HCT116 (cell line): Measurements from ENCODE around the gene ANKFN1. TPM values are rescaled to one million over a fixed set of nuclear protein-coding genes. Genes with fewer than 3 reads are reported as not detected.

Experiments used
- ATAC-seq: fragments of 200-7000 bp; cut with Tn5 transposase; 2 replicates; pipeline ENCODE4 v1.9.1; 2020; ENCODE audit warnings: mild to moderate bottlenecking, moderate library complexity
- BruUV-seq: library from RNA; stranded (reverse); fragments of 400-500 nt; replicated peaks from 2 replicates; lab custom pipeline; 2021; lab: Mats Ljungman, UMichigan
- CTCF ChIA-PET: fragments of 300-600 bp; sonication (Branson Sonifier 250); formaldehyde crosslinking; loops from one replicate; lab custom pipeline; 2021; ENCODE audit warnings: antibody characterized with exemption; lab: Charles Lee
- POLR2A ChIA-PET: fragments of 300-600, 350-600 bp; sonication (Branson Sonifier 250); formaldehyde crosslinking; loops from one replicate; lab custom pipeline; 2021; ENCODE audit warnings: antibody characterized with exemption; lab: Charles Lee
- RAD21 ChIA-PET, 2 experiments: fragments of 300-600 bp; sonication (Branson Sonifier 250); formaldehyde crosslinking; loops; one replicate each; lab custom pipeline; 2023; ENCODE audit warnings: low total read pairs in 2 of 2; ENCODE audit not compliant: uncharacterized antibody in 2 of 2, unreplicated experiment in 2 of 2, low non-redundant PET in 1 of 2; lab: Charles Lee
- DNase-seq: peaks from one replicate; pipeline ENCODE4 v3.0.0-alpha.2; 2010; ENCODE audit warnings: low read depth, low spot score
- H2AFZ ChIP-seq: fragments of 200-600 bp; shearing (Covaris generic), sonication (generic); 2 replicates; pipeline ENCODE4 v1.6.1; 2017; ENCODE audit warnings: low read depth, mixed run types, mixed read lengths, antibody characterized with exemption, low read length; ENCODE audit not compliant: poor library complexity, severe bottlenecking
- H3K27ac ChIP-seq: 2 replicates; pipeline ENCODE4 v1.5.1; 2012; ENCODE audit warnings: low read depth, low read length
- H3K27me3 ChIP-seq: fragments of 200-600 bp; sonication (generic); 2 replicates; pipeline ENCODE4 v1.6.1; 2016; ENCODE audit warnings: mixed run types, low read length, mixed read lengths; ENCODE audit not compliant: insufficient read depth
- H3K36me3 ChIP-seq, 2 experiments: fragments of 200-500 bp in 1 of 2; fragments of 200-600 bp in 1 of 2; sonication (Bioruptor generic) in 1 of 2; sonication (generic) in 1 of 2; 2 replicates each; pipeline versions ENCODE4 v1.5.1 to v1.6.1; 2014 to 2016; ENCODE audit warnings: low read length in 2 of 2, inconsistent platforms in 1 of 2, mixed read lengths in 1 of 2, mixed run types in 1 of 2; ENCODE audit not compliant: insufficient read depth in 2 of 2, control insufficient read depth in 1 of 2
- H3K4me1 ChIP-seq, 2 experiments: fragments of 200-600 bp in 1 of 2; sonication (generic) in 1 of 2; 2 replicates each; pipeline versions ENCODE4 v1.5.1 to v1.6.1; 2012 to 2017; ENCODE audit warnings: low read length in 2 of 2, inconsistent platforms in 1 of 2, mild to moderate bottlenecking in 1 of 2, mixed read lengths in 1 of 2, mixed run types in 1 of 2, moderate library complexity in 1 of 2; ENCODE audit not compliant: insufficient read depth in 2 of 2, control insufficient read depth in 1 of 2
- H3K4me2 ChIP-seq: fragments of 200-600 bp; sonication (generic); 2 replicates; pipeline ENCODE4 v1.6.1; 2017; ENCODE audit warnings: mixed run types, low read length, mixed read lengths
- H3K4me3 ChIP-seq, 2 experiments: fragments of 200-600 bp in 1 of 2; sonication (generic) in 1 of 2; replicated peaks in 1 of 2; 2 replicates each; pipeline ENCODE4 v1.5.1; 2011 to 2016; ENCODE audit warnings: low read length in 2 of 2, control low read depth in 1 of 2, low read depth in 1 of 2, mild to moderate bottlenecking in 1 of 2, mixed read lengths in 1 of 2, mixed run types in 1 of 2
- H3K79me2 ChIP-seq: fragments of 200-600 bp; sonication (generic); 2 replicates; pipeline ENCODE4 v1.6.1; 2017; ENCODE audit warnings: mild to moderate bottlenecking, mixed run types, low read length, moderate library complexity, mixed read lengths; ENCODE audit not compliant: insufficient read depth
- H3K9ac ChIP-seq: fragments of 200-600 bp; sonication (generic); 2 replicates; pipeline ENCODE4 v1.6.1; 2016; ENCODE audit warnings: low read length, mixed read lengths
- H3K9me2 ChIP-seq: fragments of 200-600 bp; sonication (generic), shearing (Covaris generic); 2 replicates; pipeline ENCODE4 v1.6.1; 2017; ENCODE audit warnings: mixed run types, mild to moderate bottlenecking, moderate library complexity; ENCODE audit not compliant: insufficient read depth
- H3K9me3 ChIP-seq, 2 experiments: fragments of 200-500 bp in 1 of 2; fragments of 200-600 bp in 1 of 2; sonication (Bioruptor generic) in 1 of 2; sonication (generic) in 1 of 2; 2 replicates each; pipeline ENCODE4 v1.6.1; 2014 to 2017; ENCODE audit warnings: low read length in 2 of 2, mixed read lengths in 2 of 2, inconsistent platforms in 1 of 2, low read depth in 1 of 2, mild to moderate bottlenecking in 1 of 2, mixed run types in 1 of 2, moderate library complexity in 1 of 2; ENCODE audit not compliant: control insufficient read depth in 1 of 2, insufficient read depth in 1 of 2
- H4K20me1 ChIP-seq: fragments of 200-600 bp; sonication (generic), shearing (Covaris generic); 2 replicates; pipeline ENCODE4 v1.6.1; 2017; ENCODE audit warnings: mixed run types, mild to moderate bottlenecking, moderate library complexity; ENCODE audit not compliant: insufficient read depth
- CBX3 ChIP-seq: IDR thresholded peaks from 2 replicates; pipeline ENCODE4 v1.6.1; 2012; ENCODE audit warnings: low read depth
- EGR1 ChIP-seq: IDR thresholded peaks from 2 replicates; pipeline ENCODE4 v1.6.1; 2012; ENCODE audit warnings: low read depth
- EZH2 ChIP-seq: fragments of 200-600 bp; sonication (generic); IDR thresholded peaks from 2 replicates; pipeline ENCODE4 v1.6.1; 2017; ENCODE audit warnings: antibody characterized with exemption, mixed run types
- EZH2phosphoT487 ChIP-seq: fragments of 200-600 bp; IDR thresholded peaks from 2 replicates; pipeline ENCODE4 v1.6.1; 2018; ENCODE audit warnings: antibody characterized with exemption, borderline replicate concordance
- FOSL1 ChIP-seq: IDR thresholded peaks from 2 replicates; pipeline ENCODE4 v1.6.1; 2012; ENCODE audit warnings: low read depth
- JUND ChIP-seq: IDR thresholded peaks from 2 replicates; pipeline ENCODE4 v1.6.1; 2012
- POLR2AphosphoS5 ChIP-seq: IDR thresholded peaks from 2 replicates; pipeline ENCODE4 v1.6.1; 2011; ENCODE audit warnings: mild to moderate bottlenecking, low read depth, low read length, moderate library complexity
- RAD21 ChIP-seq: IDR thresholded peaks from 2 replicates; pipeline ENCODE4 v1.6.1; 2012; ENCODE audit warnings: low read depth, mild to moderate bottlenecking
- SIN3A ChIP-seq: IDR thresholded peaks from 2 replicates; pipeline ENCODE4 v1.6.1; 2012; ENCODE audit warnings: low read depth
- SP1 ChIP-seq: IDR thresholded peaks from 2 replicates; pipeline ENCODE4 v1.6.1; 2012; ENCODE audit warnings: low read depth
- SRF ChIP-seq: IDR thresholded peaks from 2 replicates; pipeline ENCODE4 v1.6.1; 2012; ENCODE audit warnings: low read depth
- TCF7L2 ChIP-seq: IDR thresholded peaks from 2 replicates; pipeline ENCODE4 v1.7.0; 2011; ENCODE audit warnings: borderline replicate concordance, inconsistent platforms; ENCODE audit not compliant: insufficient read depth, insufficient read length; ENCODE audit errors: extremely low read depth
- YY1 ChIP-seq: IDR thresholded peaks from 2 replicates; pipeline ENCODE4 v1.6.1; 2011; ENCODE audit warnings: low read length, low read depth, moderate library complexity, mild to moderate bottlenecking; ENCODE audit not compliant: insufficient replicate concordance; ENCODE audit errors: extremely low read depth
- ZFX ChIP-seq: fragments of 450-650 bp; IDR thresholded peaks from 2 replicates; pipeline ENCODE4 v1.6.1; 2017
- intact Hi-C: fragments of 100-400 bp; cut with micrococcal nuclease; formaldehyde crosslinking; loops from 2 replicates; pipeline ENCODE4 v1.10.0; 2022
- total RNA-seq: library from RNA; stranded (reverse); gene quantifications from one replicate; pipeline ENCODE4 v1.2.1, GENCODE V29; 2021; ENCODE audit not compliant: unreplicated experiment
- TF ChIP-seq, protein P1 (sequence below): IDR thresholded peaks from 2 replicates; pipeline ENCODE4 v1.6.1; 2012
- TF ChIP-seq, protein P2 (sequence below): IDR thresholded peaks from 2 replicates; pipeline ENCODE4 v1.6.1; 2012
- TF ChIP-seq, protein P3 (sequence below): IDR thresholded peaks from 2 replicates; pipeline ENCODE4 v1.6.1; 2011; ENCODE audit warnings: mild to moderate bottlenecking, low read length, moderate library complexity; ENCODE audit not compliant: insufficient replicate concordance; ENCODE audit errors: extremely low read depth

ANKFN1 gene
- total RNA-seq, 1 experiment from 2014 or later = 1.1 TPM

DNA sequence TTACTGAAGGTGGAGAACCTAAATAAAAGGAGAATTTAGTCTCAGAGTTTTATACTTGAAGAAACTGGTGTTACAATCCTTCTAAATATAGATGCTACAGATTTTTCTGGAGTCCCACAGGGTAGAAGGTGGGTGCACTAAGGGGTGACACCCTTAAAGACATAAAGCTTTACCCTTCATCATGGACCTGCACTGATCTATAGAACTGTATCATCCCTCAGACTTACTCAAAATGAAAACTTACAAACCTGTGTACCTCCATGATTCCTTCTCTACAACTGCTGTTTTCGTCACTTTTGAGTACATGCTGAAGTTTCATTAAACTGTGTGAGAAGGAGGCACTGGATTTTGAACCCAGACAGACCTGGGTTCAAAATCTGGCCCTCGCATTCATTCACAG is 270.7 kb downstream of the ANKFN1 start:
- no peak overlapping the region for H2AFZ ChIP-seq
- H4K20me1 ChIP-seq = no peaks in the 10 kb centered on the region
- no peaks in the 10 kb centered on the region for H3K9me3 ChIP-seq
- no peak overlapping the region for H3K4me2 ChIP-seq
- POLR2A ChIA-PET = no interaction called here
- RAD21 ChIA-PET = no interaction called here
- BruUV-seq = no TSS peak
- H3K27ac ChIP-seq = no peak overlapping the region
- DNase-seq = no peak
- no peaks in the 10 kb centered on the region for H3K36me3 ChIP-seq
- no peaks in the 10 kb centered on the region for H3K4me1 ChIP-seq
- TF ChIP-seq, protein P1, sequence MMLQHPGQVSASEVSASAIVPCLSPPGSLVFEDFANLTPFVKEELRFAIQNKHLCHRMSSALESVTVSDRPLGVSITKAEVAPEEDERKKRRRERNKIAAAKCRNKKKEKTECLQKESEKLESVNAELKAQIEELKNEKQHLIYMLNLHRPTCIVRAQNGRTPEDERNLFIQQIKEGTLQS = no peak
- no peak for TF ChIP-seq POLR2AphosphoS5
- no peak for TF ChIP-seq CBX3
- TF ChIP-seq JUND = no peak
- no peak for TF ChIP-seq YY1
- no peak for TF ChIP-seq ZFX
- TF ChIP-seq EGR1 = no peak
- TF ChIP-seq, protein P2, sequence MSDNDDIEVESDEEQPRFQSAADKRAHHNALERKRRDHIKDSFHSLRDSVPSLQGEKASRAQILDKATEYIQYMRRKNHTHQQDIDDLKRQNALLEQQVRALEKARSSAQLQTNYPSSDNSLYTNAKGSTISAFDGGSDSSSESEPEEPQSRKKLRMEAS = no peak
- no peak for TF ChIP-seq SRF
- no peak for TF ChIP-seq SIN3A
- TF ChIP-seq EZH2 = no peak
- no peaks in the 10 kb centered on the region for H3K9me2 ChIP-seq
- H3K9ac ChIP-seq = no peak overlapping the region
- intact Hi-C loops = no loop called here
- H3K4me3 ChIP-seq = no peak overlapping the region
- no peak for ATAC-seq
- H3K27me3 ChIP-seq = peaks cover 38% of the 10 kb centered on the region
- CTCF ChIA-PET = no interaction called here
- no peaks in the 10 kb centered on the region for H3K79me2 ChIP-seq

DNA sequence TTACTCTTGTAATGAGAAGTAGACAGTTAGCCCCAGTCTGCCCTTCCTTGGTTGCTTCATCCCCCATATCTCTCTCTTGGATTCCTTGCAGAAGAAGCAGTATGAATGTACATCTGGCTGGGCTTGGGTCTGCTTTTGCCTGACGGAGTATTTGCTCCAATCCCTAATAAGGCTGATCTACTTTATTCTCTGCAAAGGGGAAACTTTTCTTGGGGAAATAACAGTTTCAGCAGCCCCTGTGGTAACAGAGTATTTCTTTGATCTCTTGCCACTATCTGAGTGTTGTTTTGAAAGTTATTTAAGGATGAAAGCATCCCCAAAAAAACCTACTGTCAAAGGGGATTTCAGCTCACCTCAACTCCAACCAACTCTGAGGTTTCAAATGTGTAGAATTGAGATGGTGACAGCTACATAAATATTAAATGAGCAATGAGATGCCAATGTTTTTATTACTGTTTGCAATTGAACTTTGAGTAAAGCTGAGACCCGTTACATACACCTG is 271.3 kb downstream of the ANKFN1 start:
- Histone ChIP-seq H3K4me2 (no peak overlapping the region), H3K79me2 (no peaks in the 10 kb centered on the region), H3K9ac (no peak overlapping the region), H4K20me1 (no peaks in the 10 kb centered on the region), H2AFZ (no peak overlapping the region), H3K4me3 (no peak overlapping the region), H3K4me1 (no peaks in the 10 kb centered on the region), H3K9me2 (no peaks in the 10 kb centered on the region), H3K36me3 (no peaks in the 10 kb centered on the region), H3K9me3 (no peaks in the 10 kb centered on the region), H3K27me3 (peaks cover 38% of the 10 kb centered on the region), H3K27ac (no peak overlapping the region)
- DNase-seq (no peak), ATAC-seq (no peak)
- POLR2A ChIA-PET = no interaction called here
- CTCF ChIA-PET = interaction anchor here (1.0 kb wide), 1 partner anchor 75 kb away, joined by 4 read pairs; no protein-coding TSS in a partner anchor
- intact Hi-C loops = no loop called here
- RAD21 ChIA-PET = no interaction called here
- BruUV-seq = no TSS peak
- no peak for TF ChIP-seq SIN3A
- TF ChIP-seq, protein P3, sequence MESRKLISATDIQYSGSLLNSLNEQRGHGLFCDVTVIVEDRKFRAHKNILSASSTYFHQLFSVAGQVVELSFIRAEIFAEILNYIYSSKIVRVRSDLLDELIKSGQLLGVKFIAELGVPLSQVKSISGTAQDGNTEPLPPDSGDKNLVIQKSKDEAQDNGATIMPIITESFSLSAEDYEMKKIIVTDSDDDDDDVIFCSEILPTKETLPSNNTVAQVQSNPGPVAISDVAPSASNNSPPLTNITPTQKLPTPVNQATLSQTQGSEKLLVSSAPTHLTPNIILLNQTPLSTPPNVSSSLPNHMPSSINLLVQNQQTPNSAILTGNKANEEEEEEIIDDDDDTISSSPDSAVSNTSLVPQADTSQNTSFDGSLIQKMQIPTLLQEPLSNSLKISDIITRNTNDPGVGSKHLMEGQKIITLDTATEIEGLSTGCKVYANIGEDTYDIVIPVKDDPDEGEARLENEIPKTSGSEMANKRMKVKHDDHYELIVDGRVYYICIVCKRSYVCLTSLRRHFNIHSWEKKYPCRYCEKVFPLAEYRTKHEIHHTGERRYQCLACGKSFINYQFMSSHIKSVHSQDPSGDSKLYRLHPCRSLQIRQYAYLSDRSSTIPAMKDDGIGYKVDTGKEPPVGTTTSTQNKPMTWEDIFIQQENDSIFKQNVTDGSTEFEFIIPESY = no peak
- no peak for TF ChIP-seq TCF7L2
- no peak for TF ChIP-seq EZH2phosphoT487
- TF ChIP-seq RAD21 = no peak
- no peak for TF ChIP-seq SP1
- no peak for TF ChIP-seq FOSL1
- TF ChIP-seq, protein P2 = no peak
